Upper lobe of left lung (tissue), 4 donors: Measurements from ENCODE around the gene SPP1.

Experiments
- POLR2AphosphoS5 ChIP-seq, 2 donors: sonication (generic); formaldehyde crosslinking; IDR thresholded peaks; one replicate each; pipeline ENCODE4 v1.5.1; 2017; ENCODE audit warnings: antibody characterized with exemption in 2 of 2
- TF ChIP-seq, protein P1 (sequence below), 6 experiments: fragments of 450-650 bp in 4 of 6; fragments of 200-600 bp in 2 of 6; sonication (generic) in 2 of 6; IDR thresholded peaks; one replicate each; pipeline ENCODE4 v1.5.1; 2016 to 2019; ENCODE audit warnings: antibody characterized with exemption in 6 of 6

DNA sequence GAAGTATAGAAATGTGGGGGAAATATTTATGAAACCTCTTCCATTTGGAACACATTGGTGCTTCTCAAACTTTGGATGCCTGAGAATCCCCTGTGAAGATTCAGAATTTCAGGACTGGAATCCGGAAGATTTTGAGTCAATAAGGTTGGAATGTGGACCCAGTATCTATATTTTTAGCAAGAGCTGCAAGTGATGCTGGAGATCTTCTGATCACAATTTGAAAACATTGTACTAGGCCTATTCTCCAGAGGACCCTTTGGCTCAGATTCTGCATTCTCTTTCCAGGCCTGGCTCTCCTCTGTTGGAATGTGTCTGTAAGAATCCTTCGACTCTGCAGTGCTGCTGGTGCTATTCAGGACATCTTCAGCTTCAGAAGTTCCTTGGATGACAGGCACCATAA lies 29.6 kb downstream of the SPP1 start:
- TF ChIP-seq POLR2AphosphoS5 (IDR thresholded peaks at IDR 0.05) = no peak
- TF ChIP-seq, protein P1, sequence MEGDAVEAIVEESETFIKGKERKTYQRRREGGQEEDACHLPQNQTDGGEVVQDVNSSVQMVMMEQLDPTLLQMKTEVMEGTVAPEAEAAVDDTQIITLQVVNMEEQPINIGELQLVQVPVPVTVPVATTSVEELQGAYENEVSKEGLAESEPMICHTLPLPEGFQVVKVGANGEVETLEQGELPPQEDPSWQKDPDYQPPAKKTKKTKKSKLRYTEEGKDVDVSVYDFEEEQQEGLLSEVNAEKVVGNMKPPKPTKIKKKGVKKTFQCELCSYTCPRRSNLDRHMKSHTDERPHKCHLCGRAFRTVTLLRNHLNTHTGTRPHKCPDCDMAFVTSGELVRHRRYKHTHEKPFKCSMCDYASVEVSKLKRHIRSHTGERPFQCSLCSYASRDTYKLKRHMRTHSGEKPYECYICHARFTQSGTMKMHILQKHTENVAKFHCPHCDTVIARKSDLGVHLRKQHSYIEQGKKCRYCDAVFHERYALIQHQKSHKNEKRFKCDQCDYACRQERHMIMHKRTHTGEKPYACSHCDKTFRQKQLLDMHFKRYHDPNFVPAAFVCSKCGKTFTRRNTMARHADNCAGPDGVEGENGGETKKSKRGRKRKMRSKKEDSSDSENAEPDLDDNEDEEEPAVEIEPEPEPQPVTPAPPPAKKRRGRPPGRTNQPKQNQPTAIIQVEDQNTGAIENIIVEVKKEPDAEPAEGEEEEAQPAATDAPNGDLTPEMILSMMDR (IDR thresholded peaks at IDR 0.05) = no peak
